Mesothelial cell of epicardium (in vitro differentiated cells): ENCODE measurements around the gene CERKL. TPM values are rescaled to one million over a fixed set of nuclear protein-coding genes. Genes with fewer than 3 reads are reported as not detected.

Experiments used
- DNase-seq, 2 experiments: peaks; one replicate each; pipeline ENCODE4 v3.0.0; 2021; ENCODE audit warnings: low spot score in 2 of 2; ENCODE audit not compliant: unreplicated experiment in 2 of 2
- H3K27ac Mint-ChIP-seq: 2 replicates; pipeline ENCODE4 v1.8.0; 2021; ENCODE audit warnings: mixed read lengths
- H3K27me3 Mint-ChIP-seq: 2 replicates; pipeline ENCODE4 v1.8.0; 2021; ENCODE audit warnings: low read depth, mixed read lengths
- H3K36me3 Mint-ChIP-seq: 2 replicates; pipeline ENCODE4 v1.8.0; 2021; ENCODE audit warnings: mixed read lengths
- H3K4me1 Mint-ChIP-seq: 2 replicates; pipeline ENCODE4 v1.8.0; 2021; ENCODE audit warnings: mixed read lengths
- H3K4me3 Mint-ChIP-seq: 2 replicates; pipeline ENCODE4 v1.8.0; 2021; ENCODE audit warnings: mild to moderate bottlenecking, moderate library complexity, mixed read lengths
- H3K9me3 Mint-ChIP-seq: 2 replicates; pipeline ENCODE4 v1.8.0; 2021; ENCODE audit warnings: mixed read lengths
- total RNA-seq: library from RNA; stranded (reverse); gene quantifications from 3 replicates; pipeline ENCODE4 v1.2.1, GENCODE V29; 2021
- TF ChIP-seq, protein P1 (sequence below): fragments of 200-600 bp; sonication (generic); IDR thresholded peaks from one replicate; pipeline ENCODE4 v1.5.0; 2021; ENCODE audit warnings: antibody characterized with exemption; ENCODE audit not compliant: unreplicated experiment

Gene CERKL
- total RNA-seq, 1 donor from 2014 or later: not detected

DNA sequence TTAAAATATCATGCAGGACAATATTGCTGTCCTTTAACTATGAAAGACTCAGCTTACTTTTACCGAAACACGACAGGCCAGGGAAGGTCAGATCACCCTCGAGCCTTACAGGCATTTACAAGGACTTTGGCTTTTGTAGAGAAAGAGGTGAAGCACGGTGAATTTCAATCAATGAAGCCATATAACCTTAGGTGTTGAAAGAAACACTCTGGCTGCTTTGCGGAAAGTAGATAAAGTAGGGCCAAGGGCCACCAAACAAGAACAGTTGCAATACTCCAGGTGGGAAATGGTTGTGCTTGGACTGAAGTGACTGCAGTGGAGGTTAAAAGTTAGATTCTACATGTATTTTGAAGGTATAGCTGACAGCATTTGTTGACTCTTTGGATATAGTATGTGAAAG lies 80.5 kb downstream of the CERKL start:
- Mint-ChIP-seq H3K27me3 (peaks cover 17% of the 10 kb centered on the region), H3K36me3 (no peaks in the 10 kb centered on the region), H3K4me1 (no peaks in the 10 kb centered on the region), H3K9me3 (no peaks in the 10 kb centered on the region), H3K4me3 (no peak overlapping the region), H3K27ac (no peak overlapping the region)
- TF ChIP-seq, protein P1, sequence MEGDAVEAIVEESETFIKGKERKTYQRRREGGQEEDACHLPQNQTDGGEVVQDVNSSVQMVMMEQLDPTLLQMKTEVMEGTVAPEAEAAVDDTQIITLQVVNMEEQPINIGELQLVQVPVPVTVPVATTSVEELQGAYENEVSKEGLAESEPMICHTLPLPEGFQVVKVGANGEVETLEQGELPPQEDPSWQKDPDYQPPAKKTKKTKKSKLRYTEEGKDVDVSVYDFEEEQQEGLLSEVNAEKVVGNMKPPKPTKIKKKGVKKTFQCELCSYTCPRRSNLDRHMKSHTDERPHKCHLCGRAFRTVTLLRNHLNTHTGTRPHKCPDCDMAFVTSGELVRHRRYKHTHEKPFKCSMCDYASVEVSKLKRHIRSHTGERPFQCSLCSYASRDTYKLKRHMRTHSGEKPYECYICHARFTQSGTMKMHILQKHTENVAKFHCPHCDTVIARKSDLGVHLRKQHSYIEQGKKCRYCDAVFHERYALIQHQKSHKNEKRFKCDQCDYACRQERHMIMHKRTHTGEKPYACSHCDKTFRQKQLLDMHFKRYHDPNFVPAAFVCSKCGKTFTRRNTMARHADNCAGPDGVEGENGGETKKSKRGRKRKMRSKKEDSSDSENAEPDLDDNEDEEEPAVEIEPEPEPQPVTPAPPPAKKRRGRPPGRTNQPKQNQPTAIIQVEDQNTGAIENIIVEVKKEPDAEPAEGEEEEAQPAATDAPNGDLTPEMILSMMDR: no peak
- no peak for DNase-seq

DNA sequence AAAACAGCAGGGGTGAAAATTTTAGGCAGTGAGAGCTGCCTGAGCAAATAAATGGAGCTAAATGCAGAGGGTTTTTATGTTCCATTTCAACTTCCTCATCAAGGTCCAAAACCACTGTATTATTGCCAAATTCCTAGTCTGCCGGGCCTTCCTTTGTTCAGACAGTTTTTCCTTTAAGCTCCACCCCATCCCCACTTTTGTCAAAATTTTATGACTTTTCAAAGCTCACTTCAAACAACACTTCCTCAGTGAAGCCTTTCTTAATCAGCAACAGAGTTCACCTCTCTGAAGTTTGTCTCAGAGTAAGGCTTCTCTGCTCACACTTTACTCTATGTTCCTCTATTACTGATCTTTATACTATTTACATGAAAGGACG lies 81.3 kb downstream of the CERKL start:
- Mint-ChIP-seq H3K4me1 (no peaks in the 10 kb centered on the region), H3K4me3 (no peak overlapping the region), H3K27ac (no peak overlapping the region), H3K9me3 (no peaks in the 10 kb centered on the region), H3K27me3 (peaks cover 10% of the 10 kb centered on the region), H3K36me3 (no peaks in the 10 kb centered on the region)
- TF ChIP-seq, protein P1: no peak
- no peak for DNase-seq

DNA sequence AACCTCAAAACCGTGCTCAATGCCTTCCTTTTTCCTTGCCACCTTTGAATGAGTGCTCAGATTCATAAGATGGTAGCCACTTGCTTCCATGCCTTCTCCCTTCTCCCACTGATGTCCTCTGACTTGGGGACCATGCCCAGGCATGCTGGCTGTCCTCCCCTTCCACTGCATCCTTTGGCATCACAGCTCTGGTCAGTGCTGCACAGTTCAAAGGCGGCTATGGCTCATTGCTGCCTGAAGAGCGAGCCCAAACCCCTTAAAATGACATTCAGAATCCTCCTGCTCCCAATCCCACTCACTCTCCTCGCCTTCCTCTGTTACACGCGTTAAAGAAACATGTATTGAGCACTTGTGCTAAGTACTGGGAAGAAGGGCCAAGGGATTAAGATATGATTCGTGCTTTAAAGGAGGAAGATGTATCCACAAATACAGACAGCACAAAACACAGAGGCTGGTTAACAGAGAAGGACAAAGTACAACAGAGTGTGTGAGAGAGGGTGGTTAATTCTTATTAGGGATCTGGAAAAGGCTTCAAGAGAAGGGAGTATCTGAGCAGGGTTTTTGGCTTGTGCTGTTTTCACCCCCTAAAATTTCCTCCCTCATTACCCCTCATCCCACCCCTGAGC lies 81.8 kb downstream of the CERKL start:
- no peaks in the 10 kb centered on the region for H3K9me3 Mint-ChIP-seq
- peaks cover 8% of the 10 kb centered on the region for H3K27me3 Mint-ChIP-seq
- no peak overlapping the region for H3K27ac Mint-ChIP-seq
- H3K36me3 Mint-ChIP-seq: no peaks in the 10 kb centered on the region
- H3K4me1 Mint-ChIP-seq: no peaks in the 10 kb centered on the region
- H3K4me3 Mint-ChIP-seq: no peak overlapping the region
- TF ChIP-seq, protein P1: no peak
- no peak for DNase-seq

DNA sequence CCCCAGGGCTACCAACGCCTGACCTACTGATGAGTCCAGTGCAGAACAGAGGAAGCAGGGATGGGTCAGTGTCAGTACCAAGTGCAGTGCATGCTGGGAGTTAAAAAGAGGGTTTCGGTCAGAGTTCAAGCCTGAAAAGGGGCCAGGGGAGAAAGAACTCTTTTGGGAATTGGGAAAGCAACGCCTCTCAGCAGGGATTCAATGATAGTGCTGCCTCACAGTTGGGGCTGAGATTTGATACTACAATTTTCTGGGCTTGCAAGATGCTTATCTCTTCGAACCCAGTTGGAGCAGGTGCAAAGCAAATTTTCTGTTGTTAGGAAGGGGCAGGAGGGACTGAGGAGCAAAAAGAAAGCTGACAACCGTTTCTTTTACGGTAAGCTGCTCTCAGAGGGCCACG lies 82.6 kb downstream of the CERKL start:
- Mint-ChIP-seq H3K27me3 (peaks cover 3% of the 10 kb centered on the region), H3K9me3 (no peaks in the 10 kb centered on the region), H3K4me1 (no peaks in the 10 kb centered on the region), H3K36me3 (no peaks in the 10 kb centered on the region), H3K4me3 (no peak overlapping the region), H3K27ac (no peak overlapping the region)
- TF ChIP-seq, protein P1: no peak
- no peak for DNase-seq

DNA sequence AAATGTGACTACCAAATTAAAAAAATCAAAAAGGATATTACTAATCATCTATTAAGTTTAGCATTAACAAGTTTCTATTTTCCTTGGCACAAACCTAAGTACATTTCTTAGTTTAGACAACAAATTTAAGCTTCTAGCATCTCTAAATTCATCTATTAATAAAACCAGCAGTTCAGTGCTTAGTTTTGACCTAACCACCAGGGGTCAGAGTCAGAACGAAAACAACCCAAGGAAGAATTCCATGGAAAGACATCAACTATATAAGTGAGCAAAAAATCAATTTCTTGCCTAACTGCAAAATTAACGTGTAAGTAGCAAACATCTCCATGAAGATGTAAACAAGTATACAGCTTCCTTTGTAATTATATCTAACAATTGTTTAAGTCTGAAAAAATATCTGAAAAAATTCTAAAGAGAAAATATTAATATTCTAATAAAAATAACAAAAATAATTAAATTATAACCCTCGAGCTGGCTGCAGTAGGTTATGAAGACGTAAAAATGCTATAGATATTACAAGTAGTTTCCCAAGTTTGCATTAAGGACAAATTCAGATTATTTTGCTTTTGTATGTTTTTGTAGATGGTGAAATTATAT lies 83.7 kb downstream of the CERKL start:
- H3K4me1 Mint-ChIP-seq: no peaks in the 10 kb centered on the region
- peaks cover 5% of the 10 kb centered on the region for H3K27me3 Mint-ChIP-seq
- H3K9me3 Mint-ChIP-seq: no peaks in the 10 kb centered on the region
- DNase-seq: no peak
- TF ChIP-seq, protein P1: peak; percentile 34
- no peak overlapping the region for H3K4me3 Mint-ChIP-seq
- H3K36me3 Mint-ChIP-seq: no peaks in the 10 kb centered on the region
- H3K27ac Mint-ChIP-seq: no peak overlapping the region
